WTC11 (cell line): ENCODE results near the gene HCFC1. TPM values are rescaled to one million over a fixed set of nuclear protein-coding genes. Genes with fewer than 3 reads are reported as not detected.

Experiments
- ATAC-seq: fragments of 200-7000 bp; cut with Tn5 transposase; 2 replicates; pipeline ENCODE4 v1.10.0; 2021; ENCODE audit warnings: mild to moderate bottlenecking, moderate library complexity
- CTCF ChIA-PET: fragments of 300-600 bp; sonication (Branson Sonifier 250); formaldehyde crosslinking; loops from one replicate; lab custom pipeline; 2021; ENCODE audit warnings: antibody characterized with exemption; lab: Charles Lee
- POLR2A ChIA-PET: fragments of 350-600 bp; sonication (Branson Sonifier 250); formaldehyde crosslinking; loops from one replicate; lab custom pipeline; 2021; ENCODE audit warnings: antibody characterized with exemption; lab: Charles Lee
- DNase-seq: peaks from one replicate; pipeline ENCODE4 v3.0.0; 2021; ENCODE audit warnings: low spot score
- H3K27ac Mint-ChIP-seq: 2 replicates; pipeline ENCODE4 v1.8.0; 2021; ENCODE audit warnings: mixed read lengths
- H3K27me3 Mint-ChIP-seq: 2 replicates; pipeline ENCODE4 v1.8.0; 2021; ENCODE audit warnings: low read depth, mild to moderate bottlenecking, moderate library complexity, mixed read lengths
- H3K36me3 Mint-ChIP-seq: 2 replicates; pipeline ENCODE4 v1.8.0; 2021; ENCODE audit warnings: mixed read lengths
- H3K4me1 Mint-ChIP-seq: 2 replicates; pipeline ENCODE4 v1.8.0; 2022; ENCODE audit warnings: mixed read lengths
- H3K4me3 Mint-ChIP-seq: 2 replicates; pipeline ENCODE4 v1.8.0; 2021; ENCODE audit warnings: mild to moderate bottlenecking, moderate library complexity, mixed read lengths
- H3K9me3 Mint-ChIP-seq: 2 replicates; pipeline ENCODE4 v1.8.0; 2021; ENCODE audit warnings: mixed read lengths
- CREM ChIP-seq: sonication (generic); formaldehyde crosslinking; IDR thresholded peaks from 2 replicates; pipeline ENCODE4 v1.8.1; 2022; ENCODE audit warnings: mild to moderate bottlenecking, missing genetic modification reagents, moderate library complexity
- EMX1 ChIP-seq: fragments of 250-450 bp; sonication (Bioruptor Pico); IDR thresholded peaks from 2 replicates; pipeline ENCODE4 v1.8.0; 2021; ENCODE audit warnings: mild to moderate bottlenecking
- ETV6 ChIP-seq: sonication (generic); formaldehyde crosslinking; IDR thresholded peaks from 2 replicates; pipeline ENCODE4 v1.8.1; 2022; ENCODE audit warnings: mild to moderate bottlenecking, missing genetic modification reagents
- FOXJ3 ChIP-seq: sonication (generic); formaldehyde crosslinking; IDR thresholded peaks from 2 replicates; pipeline ENCODE4 v1.9.0; 2021; ENCODE audit warnings: missing genetic modification reagents, mild to moderate bottlenecking, borderline replicate concordance
- FOXK1 ChIP-seq: sonication (generic); formaldehyde crosslinking; IDR thresholded peaks from 2 replicates; pipeline ENCODE4 v1.8.0; 2022; ENCODE audit warnings: mild to moderate bottlenecking, moderate library complexity, missing genetic modification reagents
- IRF2 ChIP-seq: sonication (generic); formaldehyde crosslinking; IDR thresholded peaks from 2 replicates; pipeline ENCODE4 v1.8.0; 2022; ENCODE audit warnings: low read depth, missing genetic modification reagents, borderline replicate concordance
- JAZF1 ChIP-seq: fragments of 250-450 bp; sonication (Bioruptor Pico); IDR thresholded peaks from 2 replicates; pipeline ENCODE4 v1.9.0; 2021; ENCODE audit warnings: moderate library complexity, mild to moderate bottlenecking, inconsistent platforms
- KAT7 ChIP-seq: sonication (generic); formaldehyde crosslinking; IDR thresholded peaks from 2 replicates; pipeline ENCODE4 v1.8.1; 2023; ENCODE audit warnings: missing genetic modification reagents, mild to moderate bottlenecking, borderline replicate concordance
- MYBL2 ChIP-seq: sonication (generic); formaldehyde crosslinking; IDR thresholded peaks from 2 replicates; pipeline ENCODE4 v1.8.1; 2023; ENCODE audit warnings: mild to moderate bottlenecking, moderate library complexity, missing genetic modification reagents
- NFATC4 ChIP-seq: fragments of 250-450 bp; sonication (Bioruptor Pico); IDR thresholded peaks from 2 replicates; pipeline ENCODE4 v1.9.0; 2021; ENCODE audit warnings: mild to moderate bottlenecking
- NFYB ChIP-seq: sonication (generic); formaldehyde crosslinking; conservative IDR thresholded peaks from 2 replicates; pipeline ENCODE4 v1.8.0; 2022; ENCODE audit warnings: low read depth, missing genetic modification reagents
- NR1H2 ChIP-seq: sonication (generic); formaldehyde crosslinking; IDR thresholded peaks from 2 replicates; pipeline ENCODE4 v1.9.0; 2021; ENCODE audit warnings: mild to moderate bottlenecking, moderate library complexity, missing genetic modification reagents
- NR3C1 ChIP-seq: sonication (generic); formaldehyde crosslinking; conservative IDR thresholded peaks from 2 replicates; pipeline ENCODE4 v1.8.1; 2023; ENCODE audit warnings: low read depth, mild to moderate bottlenecking, missing genetic modification reagents
- RORB ChIP-seq: fragments of 250-450 bp; sonication (Bioruptor Pico); IDR thresholded peaks from 2 replicates; pipeline ENCODE4 v1.9.0; 2021; ENCODE audit warnings: mild to moderate bottlenecking
- SP1 ChIP-seq: sonication (generic); formaldehyde crosslinking; conservative IDR thresholded peaks from 2 replicates; pipeline ENCODE4 v1.8.1; 2022; ENCODE audit warnings: missing genetic modification reagents
- TCF7 ChIP-seq: sonication (generic); formaldehyde crosslinking; IDR thresholded peaks from 2 replicates; pipeline ENCODE4 v1.8.0; 2022; ENCODE audit warnings: mild to moderate bottlenecking, low read depth, missing genetic modification reagents, moderate library complexity
- TEAD1 ChIP-seq: sonication (generic); formaldehyde crosslinking; IDR thresholded peaks from 2 replicates; pipeline ENCODE4 v1.8.0; 2022; ENCODE audit warnings: mild to moderate bottlenecking, missing genetic modification reagents
- ZBTB21 ChIP-seq: sonication (generic); formaldehyde crosslinking; IDR thresholded peaks from 2 replicates; pipeline ENCODE4 v1.8.1; 2023; ENCODE audit warnings: mild to moderate bottlenecking, missing genetic modification reagents, borderline replicate concordance
- ZNF121 ChIP-seq: sonication (generic); formaldehyde crosslinking; IDR thresholded peaks from 2 replicates; pipeline ENCODE4 v1.8.0; 2023; ENCODE audit warnings: missing genetic modification reagents
- ZNF219 ChIP-seq: sonication (generic); formaldehyde crosslinking; IDR thresholded peaks from 2 replicates; pipeline ENCODE4 v1.8.0; 2023; ENCODE audit warnings: missing genetic modification reagents, mild to moderate bottlenecking, borderline replicate concordance
- ZNF263 ChIP-seq: sonication (generic); formaldehyde crosslinking; IDR thresholded peaks from 2 replicates; pipeline ENCODE4 v1.8.1; 2022; ENCODE audit warnings: low read depth, mild to moderate bottlenecking, moderate library complexity, missing genetic modification reagents
- ZNF423 ChIP-seq: fragments of 250-450 bp; sonication (Bioruptor Pico); IDR thresholded peaks from 2 replicates; pipeline ENCODE4 v2.1.2; 2022; ENCODE audit warnings: mild to moderate bottlenecking, moderate library complexity
- total RNA-seq: library from RNA; stranded (reverse); gene quantifications from 3 replicates; pipeline ENCODE4 v1.2.3, GENCODE V29; 2021
- TF ChIP-seq, protein P1 (sequence below): sonication (generic); formaldehyde crosslinking; IDR thresholded peaks from 2 replicates; pipeline ENCODE4 v1.8.0; 2022; ENCODE audit warnings: mild to moderate bottlenecking, missing genetic modification reagents
- TF ChIP-seq, protein P2 (sequence below): sonication (generic); formaldehyde crosslinking; IDR thresholded peaks from 2 replicates; pipeline ENCODE4 v1.8.0; 2022; ENCODE audit warnings: mild to moderate bottlenecking, missing genetic modification reagents
- TF ChIP-seq, protein P3 (sequence below): sonication (generic); formaldehyde crosslinking; IDR thresholded peaks from 2 replicates; pipeline ENCODE4 v1.8.1; 2023; ENCODE audit warnings: mild to moderate bottlenecking, missing genetic modification reagents, moderate library complexity
- TF ChIP-seq, protein P4 (sequence below): sonication (generic); formaldehyde crosslinking; IDR thresholded peaks from 2 replicates; pipeline ENCODE4 v1.8.1; 2022; ENCODE audit warnings: mild to moderate bottlenecking, moderate library complexity, missing genetic modification reagents
- TF ChIP-seq, protein P5 (sequence below): sonication (generic); formaldehyde crosslinking; IDR thresholded peaks from 2 replicates; pipeline ENCODE4 v1.8.0; 2022; ENCODE audit warnings: missing genetic modification reagents

HCFC1 gene
- total RNA-seq, 1 experiment from 2014 or later: 130 TPM

DNA sequence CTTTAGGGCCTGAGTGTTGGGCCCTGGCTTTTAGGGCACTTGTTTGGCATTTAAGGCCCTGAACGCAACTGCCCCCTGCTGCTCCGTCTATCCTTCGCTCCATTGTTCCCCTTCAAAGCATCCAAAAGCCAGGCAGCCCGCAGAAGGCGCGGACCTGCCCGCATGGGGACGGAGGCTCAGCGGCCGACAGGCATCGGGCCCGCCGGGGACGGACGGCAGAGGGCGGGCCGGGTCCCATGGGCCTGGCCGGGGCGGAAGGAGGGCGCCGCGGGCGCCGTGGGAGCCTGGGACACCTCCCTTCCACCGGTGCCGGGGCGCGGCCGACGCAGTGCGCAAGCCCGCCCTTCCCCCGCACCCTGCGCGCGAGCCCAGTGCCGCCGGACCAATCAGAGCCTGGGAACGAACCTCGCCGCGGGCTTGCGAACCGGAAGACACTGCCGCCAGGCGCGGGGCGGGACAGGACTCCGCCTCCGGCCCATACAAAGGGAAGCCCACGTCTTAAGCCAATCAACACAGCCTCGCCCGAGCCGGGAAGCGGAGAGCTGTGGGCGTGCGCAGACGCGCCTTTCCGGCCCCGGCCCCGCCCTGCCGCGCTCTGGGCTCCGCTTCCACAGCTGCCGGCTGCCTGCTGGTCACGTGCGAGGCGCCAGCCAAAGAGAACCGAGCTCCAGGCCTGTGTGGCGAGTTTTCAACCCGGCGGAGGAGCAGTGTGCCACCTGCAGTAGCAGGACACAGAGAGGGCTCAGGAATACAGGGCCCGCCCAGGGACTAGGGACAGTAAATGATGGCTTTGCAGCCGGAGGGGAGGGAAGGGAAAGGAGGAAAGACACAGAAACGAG, 43.5 kb downstream of the HCFC1 start:
- H3K4me1 Mint-ChIP-seq: peaks cover 25% of the 10 kb centered on the region
- ChIA-PET CTCF (interaction anchor here (0.6 to 6.9 kb wide), 11 partner anchors 12 to 309 kb away, joined by 3 to 116 read pairs (median 5); partner anchors contain the start of gene RENBP), POLR2A (interaction anchor here (0.6 to 2.0 kb wide), 12 partner anchors 13 to 443 kb away, joined by 3 to 8 read pairs (median 4); partner anchors contain the start of genes HCFC1, L1CAM and RENBP)
- peak overlapping the region; percentile 98 for H3K27ac Mint-ChIP-seq
- peaks cover 6% of the 10 kb centered on the region for H3K36me3 Mint-ChIP-seq
- H3K27me3 Mint-ChIP-seq: no peaks in the 10 kb centered on the region
- H3K4me3 Mint-ChIP-seq: peak overlapping the region; percentile 79
- TF ChIP-seq, protein P1, sequence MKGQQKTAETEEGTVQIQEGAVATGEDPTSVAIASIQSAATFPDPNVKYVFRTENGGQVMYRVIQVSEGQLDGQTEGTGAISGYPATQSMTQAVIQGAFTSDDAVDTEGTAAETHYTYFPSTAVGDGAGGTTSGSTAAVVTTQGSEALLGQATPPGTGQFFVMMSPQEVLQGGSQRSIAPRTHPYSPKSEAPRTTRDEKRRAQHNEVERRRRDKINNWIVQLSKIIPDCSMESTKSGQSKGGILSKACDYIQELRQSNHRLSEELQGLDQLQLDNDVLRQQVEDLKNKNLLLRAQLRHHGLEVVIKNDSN (CRISPR knock-in tag): peak; percentile 94
- TF ChIP-seq TCF7 (CRISPR knock-in tag) (no peak), NR3C1 (CRISPR knock-in tag) (no peak), CREM (CRISPR knock-in tag) (0 out of 2 replicates have a peak, but pooled peaks have one; percentile 20), SP1 (CRISPR knock-in tag) (peak; percentile 83), EMX1 (CRISPR knock-in tag) (peak; percentile 76; the same call in 1 of the 2 replicates), TEAD1 (CRISPR knock-in tag) (0 out of 2 replicates have a peak, but pooled peaks have one; percentile 21), NFYB (CRISPR knock-in tag) (peak; percentile 35; the same call in 1 of the 2 replicates), ZNF121 (0 out of 2 replicates have a peak, but pooled peaks have one; percentile 32), ETV6 (CRISPR knock-in tag) (0 out of 2 replicates have a peak, but pooled peaks have one; percentile 28), NFATC4 (CRISPR knock-in tag) (peak; percentile 35; the same call in 1 of the 2 replicates)
- TF ChIP-seq, protein P2, sequence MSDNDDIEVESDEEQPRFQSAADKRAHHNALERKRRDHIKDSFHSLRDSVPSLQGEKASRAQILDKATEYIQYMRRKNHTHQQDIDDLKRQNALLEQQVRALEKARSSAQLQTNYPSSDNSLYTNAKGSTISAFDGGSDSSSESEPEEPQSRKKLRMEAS: 0 out of 2 replicates have a peak, but pooled peaks have one; percentile 59
- TF ChIP-seq, protein P3, sequence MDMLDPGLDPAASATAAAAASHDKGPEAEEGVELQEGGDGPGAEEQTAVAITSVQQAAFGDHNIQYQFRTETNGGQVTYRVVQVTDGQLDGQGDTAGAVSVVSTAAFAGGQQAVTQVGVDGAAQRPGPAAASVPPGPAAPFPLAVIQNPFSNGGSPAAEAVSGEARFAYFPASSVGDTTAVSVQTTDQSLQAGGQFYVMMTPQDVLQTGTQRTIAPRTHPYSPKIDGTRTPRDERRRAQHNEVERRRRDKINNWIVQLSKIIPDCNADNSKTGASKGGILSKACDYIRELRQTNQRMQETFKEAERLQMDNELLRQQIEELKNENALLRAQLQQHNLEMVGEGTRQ (CRISPR knock-in tag): peak; percentile 94
- TF ChIP-seq, protein P4, sequence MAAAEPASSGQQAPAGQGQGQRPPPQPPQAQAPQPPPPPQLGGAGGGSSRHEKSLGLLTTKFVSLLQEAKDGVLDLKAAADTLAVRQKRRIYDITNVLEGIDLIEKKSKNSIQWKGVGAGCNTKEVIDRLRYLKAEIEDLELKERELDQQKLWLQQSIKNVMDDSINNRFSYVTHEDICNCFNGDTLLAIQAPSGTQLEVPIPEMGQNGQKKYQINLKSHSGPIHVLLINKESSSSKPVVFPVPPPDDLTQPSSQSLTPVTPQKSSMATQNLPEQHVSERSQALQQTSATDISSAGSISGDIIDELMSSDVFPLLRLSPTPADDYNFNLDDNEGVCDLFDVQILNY (CRISPR knock-in tag): peak; percentile 82
- TF ChIP-seq, protein P5, sequence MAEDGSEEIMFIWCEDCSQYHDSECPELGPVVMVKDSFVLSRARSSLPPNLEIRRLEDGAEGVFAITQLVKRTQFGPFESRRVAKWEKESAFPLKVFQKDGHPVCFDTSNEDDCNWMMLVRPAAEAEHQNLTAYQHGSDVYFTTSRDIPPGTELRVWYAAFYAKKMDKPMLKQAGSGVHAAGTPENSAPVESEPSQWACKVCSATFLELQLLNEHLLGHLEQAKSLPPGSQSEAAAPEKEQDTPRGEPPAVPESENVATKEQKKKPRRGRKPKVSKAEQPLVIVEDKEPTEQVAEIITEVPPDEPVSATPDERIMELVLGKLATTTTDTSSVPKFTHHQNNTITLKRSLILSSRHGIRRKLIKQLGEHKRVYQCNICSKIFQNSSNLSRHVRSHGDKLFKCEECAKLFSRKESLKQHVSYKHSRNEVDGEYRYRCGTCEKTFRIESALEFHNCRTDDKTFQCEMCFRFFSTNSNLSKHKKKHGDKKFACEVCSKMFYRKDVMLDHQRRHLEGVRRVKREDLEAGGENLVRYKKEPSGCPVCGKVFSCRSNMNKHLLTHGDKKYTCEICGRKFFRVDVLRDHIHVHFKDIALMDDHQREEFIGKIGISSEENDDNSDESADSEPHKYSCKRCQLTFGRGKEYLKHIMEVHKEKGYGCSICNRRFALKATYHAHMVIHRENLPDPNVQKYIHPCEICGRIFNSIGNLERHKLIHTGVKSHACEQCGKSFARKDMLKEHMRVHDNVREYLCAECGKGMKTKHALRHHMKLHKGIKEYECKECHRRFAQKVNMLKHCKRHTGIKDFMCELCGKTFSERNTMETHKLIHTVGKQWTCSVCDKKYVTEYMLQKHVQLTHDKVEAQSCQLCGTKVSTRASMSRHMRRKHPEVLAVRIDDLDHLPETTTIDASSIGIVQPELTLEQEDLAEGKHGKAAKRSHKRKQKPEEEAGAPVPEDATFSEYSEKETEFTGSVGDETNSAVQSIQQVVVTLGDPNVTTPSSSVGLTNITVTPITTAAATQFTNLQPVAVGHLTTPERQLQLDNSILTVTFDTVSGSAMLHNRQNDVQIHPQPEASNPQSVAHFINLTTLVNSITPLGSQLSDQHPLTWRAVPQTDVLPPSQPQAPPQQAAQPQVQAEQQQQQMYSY: no peak
- TF ChIP-seq, all 79 proteins: peak for 12
- ATAC-seq (peak; percentile 89), DNase-seq (peak; percentile 91)
- no peaks in the 10 kb centered on the region for H3K9me3 Mint-ChIP-seq

DNA sequence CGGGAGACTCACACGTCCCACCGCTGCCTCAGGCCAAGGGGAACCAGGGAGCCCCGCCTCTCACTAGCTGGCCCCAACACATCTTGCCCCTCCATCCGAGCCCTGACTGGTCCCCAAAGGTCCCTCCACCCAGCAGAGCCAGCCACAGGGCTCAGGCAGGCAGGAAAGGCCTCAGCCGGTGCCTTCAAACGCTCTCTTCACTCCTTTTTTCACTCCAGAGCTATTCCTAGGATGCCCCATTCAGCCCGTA, 44.0 kb downstream of the HCFC1 start:
- no peak for DNase-seq
- POLR2A ChIA-PET: interaction anchor here (1.2 to 2.0 kb wide), 4 partner anchors 17 to 45 kb away, joined by 5 to 8 read pairs (median 6); partner anchors contain the start of gene RENBP
- Mint-ChIP-seq H3K4me1 (peaks cover 26% of the 10 kb centered on the region), H3K9me3 (no peaks in the 10 kb centered on the region), H3K36me3 (peaks cover 6% of the 10 kb centered on the region), H3K27me3 (no peaks in the 10 kb centered on the region), H3K4me3 (peak overlapping the region; percentile 79), H3K27ac (peak overlapping the region; percentile 78; the same call in 1 of the 2 replicates)
- CTCF ChIA-PET: interaction anchor here (1.5 to 6.9 kb wide), 3 partner anchors 17 to 49 kb away, joined by 5 to 116 read pairs (median 7); partner anchors contain the start of gene RENBP
- no peak for ATAC-seq
- no peak for TF ChIP-seq FOXJ3 (CRISPR knock-in tag)
- no peak for TF ChIP-seq MYBL2 (CRISPR knock-in tag)
- TF ChIP-seq NR1H2 (CRISPR knock-in tag): no peak
- TF ChIP-seq SP1 (CRISPR knock-in tag): no peak
- no peak for TF ChIP-seq JAZF1 (CRISPR knock-in tag)
- TF ChIP-seq ZNF263 (CRISPR knock-in tag): no peak
- no peak for TF ChIP-seq ZNF219 (CRISPR knock-in tag)
- no peak for TF ChIP-seq IRF2 (CRISPR knock-in tag)
- no peak for TF ChIP-seq KAT7
- no peak for TF ChIP-seq RORB (CRISPR knock-in tag)
- TF ChIP-seq ZNF423 (CRISPR knock-in tag): no peak
- TF ChIP-seq, protein P1 (CRISPR knock-in tag): no peak
- no peak for TF ChIP-seq FOXK1
- no peak for TF ChIP-seq ZBTB21 (CRISPR knock-in tag)
